GM21515 (cell line): ENCODE results near the gene CASP8.

Experiments used
- ATAC-seq: cut with Tn5 transposase; IDR thresholded peaks from one replicate; pipeline ENCODE4 v1.9.1; 2021; ENCODE audit not compliant: unreplicated experiment

The CASP8 gene

GRCh38 chr2:201329409-201329808, 69.1 kb downstream of the CASP8 start:
- ATAC-seq = no peak
